ENCODE data around the gene TSPAN18.

The TSPAN18 gene

GRCh38 chr11:44780940-44781631, 54.3 kb downstream of the TSPAN18 start:
- DNase-seq = no peak

DNA sequence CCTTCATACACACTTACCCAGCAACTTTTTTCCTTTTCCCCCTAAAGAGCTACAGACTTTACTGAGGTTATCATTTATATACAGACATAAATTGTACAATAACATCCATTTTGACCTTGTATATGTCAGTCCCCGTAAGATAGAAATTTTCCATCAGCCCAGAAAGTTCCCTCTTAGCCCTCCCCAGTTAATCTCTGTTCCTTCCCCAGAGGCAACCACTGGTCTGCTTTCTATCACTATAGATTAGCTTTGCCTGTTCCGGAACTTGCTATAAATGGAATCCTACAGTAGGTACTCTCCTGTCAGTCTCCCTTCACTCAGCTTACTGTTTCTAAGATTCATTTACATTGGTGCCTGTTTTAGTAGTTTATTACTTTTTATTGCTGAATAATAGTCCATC, 54.9 kb downstream of the TSPAN18 start:
- DNase-seq = no peak

GRCh38 chr11:44782478-44782877, 55.7 kb downstream of the TSPAN18 start:
- no peak for DNase-seq

DNA sequence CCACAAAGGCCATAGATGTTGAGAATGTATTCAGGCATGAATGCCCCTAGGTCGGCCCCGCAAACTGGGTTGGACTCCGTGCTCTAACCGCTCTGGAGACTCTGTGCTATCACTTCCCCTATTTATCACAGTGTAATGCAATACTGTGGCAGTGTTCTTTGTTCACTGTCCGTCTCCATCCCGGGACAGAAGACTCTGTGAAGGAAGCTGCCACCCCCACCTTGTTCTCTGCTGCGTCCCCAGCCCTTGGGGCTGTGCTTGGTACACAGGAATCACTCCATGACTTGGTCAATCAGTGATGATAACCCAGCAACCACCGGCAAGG, 57.6 kb downstream of the TSPAN18 start:
- DNase-seq = no peak

GRCh38 chr11:44784851-44785250, 58.1 kb downstream of the TSPAN18 start:
- no peak for DNase-seq

DNA sequence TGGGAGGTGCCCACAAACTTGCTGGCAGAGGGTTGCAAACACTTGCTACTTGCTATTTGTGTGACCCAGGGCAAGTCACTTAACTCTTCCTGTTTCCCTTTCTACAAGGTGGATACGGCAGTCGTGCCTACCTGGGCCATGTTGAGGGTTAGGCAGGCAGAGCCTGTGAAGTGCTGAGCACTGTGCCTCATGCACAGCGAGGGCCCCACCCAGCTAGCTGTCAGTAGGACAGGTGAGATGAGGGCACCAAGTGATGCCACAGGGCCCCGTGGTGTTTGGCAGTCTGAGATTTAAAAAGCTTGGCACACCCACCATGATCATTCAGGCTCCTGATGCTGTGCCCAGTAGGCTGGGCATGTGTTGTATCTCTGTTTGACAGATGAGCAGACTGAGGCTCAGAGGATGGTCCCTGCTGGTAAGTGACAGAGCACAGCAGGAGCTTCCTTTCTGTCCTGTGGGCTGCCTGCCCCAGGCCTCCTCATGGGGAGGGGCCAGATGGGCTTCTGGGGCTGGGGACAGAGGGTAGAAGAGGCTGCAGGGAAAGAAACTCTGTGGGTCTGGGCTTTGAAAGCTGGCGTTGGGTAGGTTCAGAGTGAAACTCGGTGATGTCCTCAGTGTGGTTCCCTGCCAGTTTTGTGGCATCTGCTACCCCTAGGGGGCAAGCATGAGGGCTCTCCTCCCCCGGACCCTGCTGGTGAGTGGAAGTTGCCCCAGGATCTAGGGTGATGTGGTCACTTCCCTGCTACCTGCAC, 59.3 kb downstream of the TSPAN18 start:
- no peak for DNase-seq

DNA sequence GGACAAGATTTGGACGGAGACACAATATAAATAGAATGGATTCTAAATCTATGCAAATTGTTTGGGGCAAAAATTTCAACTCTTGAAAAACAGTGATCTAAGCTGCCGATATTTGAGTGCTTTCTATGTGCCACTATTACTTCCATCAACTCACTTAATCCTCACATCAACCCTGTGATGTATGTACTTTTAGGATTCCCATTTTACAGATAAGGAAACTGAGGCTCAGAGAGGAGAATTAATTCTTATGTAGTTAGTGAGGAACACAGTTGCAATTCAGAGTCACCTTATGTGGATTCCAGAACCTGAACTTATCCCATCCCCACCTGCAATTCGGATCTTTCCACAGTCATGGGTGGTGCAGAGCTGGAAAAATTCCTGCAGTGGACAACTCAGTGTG, 60.3 kb downstream of the TSPAN18 start:
- DNase-seq = no peak

DNA sequence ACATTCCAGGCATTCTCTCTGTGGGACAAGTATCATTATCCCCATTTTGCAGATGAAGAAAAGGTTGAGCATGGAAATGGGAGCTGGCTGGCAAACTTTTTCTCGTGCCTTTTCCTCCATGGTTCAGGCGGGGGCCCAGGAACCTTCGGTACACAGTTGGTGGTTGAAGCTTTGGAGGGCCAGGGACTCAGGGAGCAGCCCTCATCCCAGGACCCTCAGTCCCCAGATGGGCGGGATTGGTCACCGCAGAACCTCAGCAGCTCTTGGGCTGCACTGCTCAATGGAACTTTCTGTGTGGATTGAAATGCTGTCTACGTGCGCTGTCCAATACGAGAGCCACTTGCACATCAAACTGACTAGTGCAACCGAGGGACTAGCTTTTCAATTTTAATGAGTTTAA, 61.2 kb downstream of the TSPAN18 start:
- no peak for DNase-seq

GRCh38 chr11:44788536-44789261, 61.9 kb downstream of the TSPAN18 start:
- no peak for DNase-seq

- DNase-seq = no peak
Measured at GRCh38 chr11:44789496-44789895, 62.7 kb downstream of the TSPAN18 start.

- no peak for DNase-seq
Measured at GRCh38 chr11:44790211-44790610, 63.4 kb downstream of the TSPAN18 start.

- no peak for DNase-seq
Measured at GRCh38 chr11:44791316-44791925, 64.7 kb downstream of the TSPAN18 start.

GRCh38 chr11:44792171-44792570, 65.4 kb downstream of the TSPAN18 start:
- no peak for DNase-seq

DNA sequence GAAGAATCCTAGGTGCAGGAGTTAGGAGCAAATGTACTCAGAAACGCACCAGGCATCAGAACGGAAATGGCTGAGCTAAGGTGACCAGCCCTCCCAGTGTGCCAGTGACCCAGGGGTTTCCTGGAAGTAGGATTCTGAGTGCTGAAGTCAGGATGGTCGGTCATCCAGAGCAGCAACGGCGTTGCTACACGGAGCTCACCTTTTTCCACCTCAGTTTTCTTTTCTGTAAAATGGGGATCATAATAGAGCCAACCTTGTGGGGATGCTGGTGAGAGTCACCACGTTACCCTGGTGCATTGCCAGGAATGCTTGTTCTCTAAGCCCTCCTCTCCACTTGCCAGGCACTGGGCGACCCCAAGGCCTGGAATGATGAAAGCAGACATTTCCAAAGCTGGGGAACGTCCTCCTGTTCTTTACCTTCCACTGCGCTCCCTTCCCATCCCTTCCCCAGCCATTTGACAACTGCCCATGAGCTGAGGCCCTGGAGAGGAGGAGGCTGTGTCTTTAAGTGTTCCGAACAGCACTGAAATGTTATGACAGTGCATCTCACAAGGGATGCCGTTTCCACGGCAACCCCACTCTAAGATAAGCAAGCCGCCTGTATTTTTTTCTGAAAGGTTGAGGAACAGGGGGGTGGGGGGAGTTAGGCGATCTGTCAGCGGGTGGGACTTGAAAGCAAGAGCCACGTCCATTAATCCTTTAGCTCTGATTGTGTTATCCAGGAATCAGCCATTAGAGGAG, 66.8 kb downstream of the TSPAN18 start:
- DNase-seq = no peak

- DNase-seq = no peak
Measured at GRCh38 chr11:44795803-44796535, 69.2 kb downstream of the TSPAN18 start.

- no peak for DNase-seq
Measured at GRCh38 chr11:44797051-44797450, 70.3 kb downstream of the TSPAN18 start.

DNA sequence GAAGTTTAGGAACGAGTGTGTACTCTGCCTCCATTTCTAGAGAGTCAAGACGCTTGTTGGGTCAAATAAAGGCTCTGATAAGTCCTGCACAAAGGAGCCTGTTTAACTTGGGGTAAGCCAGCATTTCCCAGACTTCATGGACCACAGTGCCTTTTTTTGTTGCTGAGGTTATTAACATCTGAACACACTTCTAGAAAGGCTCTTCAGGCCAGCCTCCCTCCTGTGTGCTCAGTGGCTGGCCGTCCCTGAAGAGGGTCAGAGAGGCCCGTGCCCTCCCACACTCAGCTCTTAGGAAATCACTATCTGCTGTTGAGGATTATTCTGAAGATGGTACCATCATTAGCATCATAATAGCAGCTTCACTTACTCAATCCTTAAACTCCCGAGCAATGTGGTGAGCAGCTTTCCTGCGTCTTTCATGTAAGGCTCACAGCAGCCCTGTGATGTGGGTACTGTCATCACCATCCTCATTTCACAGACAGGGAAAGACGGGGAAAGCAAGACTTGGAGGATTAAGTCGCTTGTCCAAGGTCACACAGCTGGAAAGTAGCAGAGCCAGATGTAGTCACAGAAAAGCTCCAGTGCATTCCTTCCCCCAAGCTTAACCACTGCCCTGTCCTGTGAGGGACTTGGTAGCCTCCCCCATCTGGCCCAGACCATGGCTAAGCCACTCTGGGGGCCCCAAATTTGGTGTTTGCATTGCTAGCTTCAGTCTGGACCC, 71.3 kb downstream of the TSPAN18 start:
- DNase-seq = no peak

GRCh38 chr11:44798607-44798972, 71.8 kb downstream of the TSPAN18 start:
- no peak for DNase-seq

DNA sequence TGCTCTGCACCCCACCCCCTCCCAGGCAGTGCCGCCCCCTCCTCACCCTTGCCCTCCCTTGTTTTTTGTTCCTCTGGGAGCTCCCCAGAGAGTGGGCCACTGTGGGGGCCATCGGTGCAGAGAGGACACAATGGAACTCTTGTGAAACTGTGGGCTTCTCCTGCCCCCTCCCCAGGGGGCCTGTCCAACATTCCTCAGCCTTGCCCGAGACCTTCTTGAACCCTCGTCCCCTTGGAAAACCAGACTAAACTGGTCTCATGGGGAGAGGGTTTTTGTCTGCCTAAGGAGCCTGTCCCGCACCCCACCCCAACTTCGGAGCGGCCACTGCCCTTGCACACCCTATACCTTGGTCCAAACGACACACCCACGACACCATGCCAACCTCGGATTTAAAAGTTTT, 72.2 kb downstream of the TSPAN18 start:
- DNase-seq = no peak

GRCh38 chr11:44802347-44802746, 75.6 kb downstream of the TSPAN18 start:
- no peak for DNase-seq

GRCh38 chr11:44803009-44803408, 76.2 kb downstream of the TSPAN18 start:
- DNase-seq = no peak
